GM19372 (cell line): ENCODE data around the gene SPATA9.
A peak's percentile ranks its signal among the peaks of the same experiment; 100 is the strongest.

Experiments
- ATAC-seq: cut with Tn5 transposase; IDR thresholded peaks from one replicate; pipeline ENCODE4 v1.9.1; 2021; ENCODE audit warnings: mild to moderate bottlenecking, low read depth, moderate library complexity; ENCODE audit not compliant: unreplicated experiment

The SPATA9 gene

GRCh38 chr5:95621839-95622629 is 60.8 kb downstream of the SPATA9 start:
- no peak for ATAC-seq

DNA sequence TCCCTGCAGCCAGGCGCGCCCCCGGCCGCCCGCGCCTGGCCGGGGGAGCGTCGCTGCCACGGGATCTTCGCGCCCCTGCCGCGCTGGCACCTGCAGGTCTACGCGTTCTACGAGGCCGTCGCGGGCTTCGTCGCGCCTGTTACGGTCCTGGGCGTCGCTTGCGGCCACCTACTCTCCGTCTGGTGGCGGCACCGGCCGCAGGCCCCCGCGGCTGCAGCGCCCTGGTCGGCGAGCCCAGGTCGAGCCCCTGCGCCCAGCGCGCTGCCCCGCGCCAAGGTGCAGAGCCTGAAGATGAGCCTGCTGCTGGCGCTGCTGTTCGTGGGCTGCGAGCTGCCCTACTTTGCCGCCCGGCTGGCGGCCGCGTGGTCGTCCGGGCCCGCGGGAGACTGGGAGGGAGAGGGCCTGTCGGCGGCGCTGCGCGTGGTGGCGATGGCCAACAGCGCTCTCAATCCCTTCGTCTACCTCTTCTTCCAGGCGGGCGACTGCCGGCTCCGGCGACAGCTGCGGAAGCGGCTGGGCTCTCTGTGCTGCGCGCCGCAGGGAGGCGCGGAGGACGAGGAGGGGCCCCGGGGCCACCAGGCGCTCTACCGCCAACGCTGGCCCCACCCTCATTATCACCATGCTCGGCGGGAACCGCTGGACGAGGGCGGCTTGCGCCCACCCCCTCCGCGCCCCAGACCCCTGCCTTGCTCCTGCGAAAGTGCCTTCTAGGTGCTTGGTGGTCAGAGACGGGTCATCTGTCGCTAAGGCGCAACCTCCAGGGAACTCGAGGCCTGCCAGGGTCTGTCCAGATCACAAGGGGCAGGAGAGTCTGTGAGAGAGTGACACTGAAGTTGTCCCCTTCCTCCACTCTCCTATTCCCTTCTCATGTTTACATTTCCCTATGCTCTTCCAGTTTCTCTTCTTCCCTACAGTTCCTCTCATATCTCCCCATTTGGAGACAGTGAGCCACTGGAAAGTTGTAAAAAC is 61.6 kb downstream of the SPATA9 start:
- peak; percentile 51 for ATAC-seq

DNA sequence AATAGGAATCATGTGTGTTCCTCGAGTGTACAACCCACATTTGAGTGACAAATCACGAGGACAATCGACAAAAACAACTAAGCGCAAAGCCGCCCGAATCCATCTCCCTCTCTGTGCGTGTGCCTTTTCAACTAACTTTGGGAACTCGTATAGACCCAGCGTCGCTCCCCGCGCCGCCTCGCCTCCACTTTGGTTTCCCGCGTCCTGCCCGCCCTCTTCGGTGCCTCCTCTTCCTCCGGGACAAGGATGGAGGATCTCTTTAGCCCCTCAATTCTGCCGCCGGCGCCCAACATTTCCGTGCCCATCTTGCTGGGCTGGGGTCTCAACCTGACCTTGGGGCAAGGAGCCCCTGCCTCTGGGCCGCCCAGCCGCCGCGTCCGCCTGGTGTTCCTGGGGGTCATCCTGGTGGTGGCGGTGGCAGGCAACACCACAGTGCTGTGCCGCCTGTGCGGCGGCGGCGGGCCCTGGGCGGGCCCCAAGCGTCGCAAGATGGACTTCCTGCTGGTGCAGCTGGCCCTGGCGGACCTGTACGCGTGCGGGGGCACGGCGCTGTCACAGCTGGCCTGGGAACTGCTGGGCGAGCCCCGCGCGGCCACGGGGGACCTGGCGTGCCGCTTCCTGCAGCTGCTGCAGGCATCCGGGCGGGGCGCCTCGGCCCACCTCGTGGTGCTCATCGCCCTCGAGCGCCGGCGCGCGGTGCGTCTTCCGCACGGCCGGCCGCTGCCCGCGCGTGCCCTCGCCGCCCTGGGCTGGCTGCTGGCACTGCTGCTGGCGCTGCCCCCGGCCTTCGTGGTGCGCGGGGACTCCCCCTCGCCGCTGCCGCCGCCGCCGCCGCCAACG is 62.5 kb downstream of the SPATA9 start, which contains the start of gene GPR150:
GPR150 (plus strand) TSS at position 58 of the 840 bp plus-strand sequence; CDS start at position 247, 189 bp downstream.
- peak; percentile 57 for ATAC-seq

GRCh38 chr5:95619514-95620029 is 63.2 kb downstream of the SPATA9 start:
- ATAC-seq: no peak

DNA sequence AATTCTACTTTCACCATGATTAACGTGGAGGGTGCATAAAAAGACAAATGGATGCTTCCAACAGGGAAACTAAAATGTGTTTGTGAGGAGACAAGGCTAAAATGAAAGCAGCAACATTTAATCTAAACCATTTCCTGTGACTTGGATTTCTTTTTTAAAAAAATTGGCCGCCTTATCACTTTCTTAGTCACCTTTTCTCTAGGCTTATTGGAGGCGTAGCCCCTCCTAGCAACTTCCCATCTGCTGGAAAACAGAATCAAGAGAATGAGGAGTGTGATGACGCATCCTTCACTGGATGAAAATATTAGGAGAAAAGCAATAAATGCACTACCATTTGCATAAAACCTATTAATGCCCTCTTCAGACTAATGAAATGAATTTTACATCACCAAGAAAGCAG is 63.7 kb downstream of the SPATA9 start:
- ATAC-seq: no peak

DNA sequence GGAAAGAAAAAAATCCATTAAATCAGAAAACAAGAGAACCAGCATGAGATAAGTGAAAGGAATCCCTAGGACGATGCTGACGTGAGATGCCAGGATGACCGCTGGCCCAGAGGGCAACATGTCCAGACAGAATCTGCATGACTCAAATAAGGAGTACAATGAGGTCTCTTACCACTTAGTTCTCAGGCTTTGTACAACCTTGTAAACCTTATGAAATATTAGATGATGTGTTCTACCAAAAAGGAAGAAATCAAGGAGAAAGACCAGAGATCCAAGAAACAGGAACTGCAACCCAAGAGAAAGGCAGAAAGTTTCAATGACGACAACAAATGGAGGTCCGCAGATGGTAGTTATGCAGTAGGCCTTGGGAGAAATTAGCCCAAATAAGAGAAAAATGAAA is 65.7 kb downstream of the SPATA9 start:
- ATAC-seq: no peak

- ATAC-seq: no peak
These were observed 67.7 kb downstream of the SPATA9 start for GRCh38 chr5:95615164-95615467.

GRCh38 chr5:95613514-95613913 is 69.3 kb downstream of the SPATA9 start:
- no peak for ATAC-seq

DNA sequence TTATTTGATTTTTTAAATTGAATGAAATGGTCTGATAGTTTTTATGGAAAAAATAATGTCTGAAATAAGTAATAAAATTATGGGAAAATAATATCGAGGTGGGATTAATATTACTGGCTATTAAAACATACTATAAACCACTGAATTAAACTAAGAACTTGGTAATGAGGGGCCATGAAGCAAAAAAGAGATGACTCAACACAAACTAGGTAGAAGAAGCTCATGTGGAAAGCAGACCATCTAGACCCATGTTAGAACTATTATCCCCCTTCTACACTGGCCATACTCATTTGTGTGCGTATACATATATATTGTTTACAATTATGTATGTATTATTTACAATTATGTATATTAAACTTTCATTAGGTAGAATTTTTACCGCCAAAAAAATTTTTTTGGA is 71.4 kb downstream of the SPATA9 start:
- ATAC-seq: no peak

DNA sequence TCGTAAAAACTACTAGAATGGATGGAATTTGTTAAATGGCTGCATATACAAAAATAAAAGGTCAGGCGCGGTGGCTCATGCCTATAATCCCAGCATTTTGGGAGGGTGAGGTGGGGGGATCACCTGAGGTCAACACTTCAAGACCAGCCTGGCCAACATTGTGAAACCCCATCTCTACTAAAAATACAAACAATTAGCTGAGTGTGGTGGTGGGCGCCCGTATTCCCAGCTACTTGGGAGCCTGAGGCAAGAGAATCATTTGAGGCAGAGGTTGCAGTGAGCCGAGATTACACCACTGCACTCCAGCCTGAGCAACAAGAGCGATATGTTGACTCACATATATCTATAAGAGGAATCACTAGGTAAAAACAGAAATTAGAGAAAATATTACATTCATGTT is 72.2 kb downstream of the SPATA9 start:
- ATAC-seq: no peak

- no peak for ATAC-seq
These were observed 73.1 kb downstream of the SPATA9 start for GRCh38 chr5:95609711-95610110.
